Activated naive CD8-positive, alpha-beta T cell treated with anti-CD3 and anti-CD28 coated beads, Interleukin-2, amount 50 U/mL, for 24 hours (primary cell): Measurements from ENCODE around the gene FAM219A.
"Not testable (repeated sequence)": the region's sequence is repeated elsewhere in the genome, so short reads cannot be mapped to it uniquely, and the experiment has no call there.

Experiments used
- ATAC-seq: fragments of 150-1000 bp; cut with Tn5 transposase; one replicate; pipeline ENCODE4 v1.10.0; 2021
- DNase-seq: peaks from one replicate; pipeline ENCODE4 v3.0.0; 2021
- H3K27ac Mint-ChIP-seq: one replicate; pipeline ENCODE4 v1.8.0; 2021; ENCODE audit warnings: mild to moderate bottlenecking, mixed read lengths
- H3K27me3 Mint-ChIP-seq: one replicate; pipeline ENCODE4 v1.8.0; 2021; ENCODE audit warnings: mixed read lengths
- H3K36me3 Mint-ChIP-seq: one replicate; pipeline ENCODE4 v1.8.0; 2021; ENCODE audit warnings: low read depth, mixed read lengths
- H3K4me1 Mint-ChIP-seq: one replicate; pipeline ENCODE4 v1.8.0; 2021; ENCODE audit warnings: mixed read lengths
- H3K4me3 Mint-ChIP-seq: one replicate; pipeline ENCODE4 v1.8.0; 2021; ENCODE audit warnings: mild to moderate bottlenecking, moderate library complexity, mixed read lengths
- H3K9me3 Mint-ChIP-seq: one replicate; pipeline ENCODE4 v1.8.0; 2021; ENCODE audit warnings: mixed read lengths

The FAM219A gene

GRCh38 chr9:34443533-34443932 is 14.8 kb downstream of the FAM219A start:
- Mint-ChIP-seq H3K9me3 (no peaks in the 10 kb centered on the region), H3K4me3 (no peak overlapping the region), H3K27ac (no peak overlapping the region), H3K4me1 (peaks cover 9% of the 10 kb centered on the region), H3K27me3 (no peaks in the 10 kb centered on the region), H3K36me3 (no peaks in the 10 kb centered on the region)
- DNase-seq: no peak
- ATAC-seq: no peak

DNA sequence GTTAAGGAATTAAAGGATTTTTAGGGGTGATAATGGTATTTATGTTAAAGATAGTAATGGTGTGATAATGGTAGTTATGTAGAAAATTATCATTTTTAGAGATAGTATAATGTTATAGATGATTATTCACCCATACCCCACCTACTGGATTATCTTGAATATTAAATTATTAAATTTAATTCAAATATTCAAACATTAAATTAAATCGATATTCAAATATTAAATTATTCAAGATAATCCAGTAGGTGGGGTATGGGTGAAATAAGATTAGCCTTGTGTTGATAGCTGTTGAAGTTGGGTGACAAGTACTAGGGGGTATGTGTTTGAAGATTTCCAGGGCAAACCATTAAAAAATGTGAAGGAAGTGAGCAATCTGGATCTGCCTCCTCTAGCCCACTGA is 15.6 kb downstream of the FAM219A start:
- H3K4me1 Mint-ChIP-seq: peaks cover 9% of the 10 kb centered on the region

DNA sequence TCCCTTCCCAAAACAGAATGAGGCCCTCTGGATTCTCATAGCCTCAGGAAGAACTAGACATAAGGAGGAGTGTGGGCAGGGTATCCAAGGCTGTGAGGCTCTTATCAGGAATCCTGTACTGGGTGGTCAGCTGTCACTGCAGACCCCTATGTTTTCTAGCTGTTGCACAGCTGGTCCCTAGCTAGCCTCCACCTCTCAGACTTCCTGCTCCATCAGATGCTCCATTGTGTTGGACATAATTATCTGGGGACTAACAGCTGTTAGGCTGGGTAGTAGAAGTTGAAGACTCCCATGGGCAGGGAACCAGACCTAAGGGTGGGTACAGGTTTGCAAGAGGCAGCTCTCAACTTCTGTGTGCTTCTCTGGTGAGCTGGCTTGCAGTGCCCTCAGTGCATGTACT is 18.4 kb downstream of the FAM219A start:
- no peaks in the 10 kb centered on the region for H3K36me3 Mint-ChIP-seq
- ATAC-seq: no peak
- no peak for DNase-seq
- H3K9me3 Mint-ChIP-seq: no peaks in the 10 kb centered on the region
- H3K27ac Mint-ChIP-seq: no peak overlapping the region
- H3K27me3 Mint-ChIP-seq: no peaks in the 10 kb centered on the region
- no peak overlapping the region for H3K4me3 Mint-ChIP-seq
- peaks cover 9% of the 10 kb centered on the region for H3K4me1 Mint-ChIP-seq

More for the DNA sequence above, 15.6 kb downstream of the FAM219A start:
- ATAC-seq (no peak), DNase-seq (no peak)
- Mint-ChIP-seq H3K9me3 (no peaks in the 10 kb centered on the region), H3K27ac (no peak overlapping the region), H3K27me3 (no peaks in the 10 kb centered on the region), H3K4me3 (no peak overlapping the region), H3K36me3 (no peaks in the 10 kb centered on the region)

GRCh38 chr9:34438465-34438864 is 19.9 kb downstream of the FAM219A start:
- H3K4me1 Mint-ChIP-seq, H3K9me3 Mint-ChIP-seq, H3K27ac Mint-ChIP-seq, H3K27me3 Mint-ChIP-seq, DNase-seq, H3K4me3 Mint-ChIP-seq, H3K36me3 Mint-ChIP-seq, ATAC-seq: not testable (repeated sequence)

DNA sequence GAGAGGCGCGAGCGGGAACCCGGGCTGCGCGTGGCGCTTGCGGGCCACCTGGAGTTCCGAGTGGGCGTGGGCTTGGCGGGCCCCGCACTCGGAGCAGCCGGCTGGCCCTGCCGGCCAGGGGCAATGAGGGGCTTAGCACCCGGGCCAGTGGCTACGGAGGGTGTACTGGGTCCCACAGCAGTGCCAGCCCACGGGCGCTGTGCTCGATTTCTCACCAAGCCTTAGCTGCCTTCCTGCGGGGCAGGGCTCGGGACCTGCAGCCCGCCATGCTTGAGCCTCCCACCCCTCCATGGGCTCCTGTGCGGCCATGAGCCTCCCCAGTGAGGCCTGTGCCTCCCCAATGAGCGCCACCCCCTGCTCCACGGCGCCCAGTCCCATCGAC is 20.5 kb downstream of the FAM219A start:
- not testable (repeated sequence) for H3K36me3 Mint-ChIP-seq, DNase-seq, H3K9me3 Mint-ChIP-seq, H3K4me3 Mint-ChIP-seq, H3K27me3 Mint-ChIP-seq, H3K4me1 Mint-ChIP-seq, ATAC-seq, H3K27ac Mint-ChIP-seq

DNA sequence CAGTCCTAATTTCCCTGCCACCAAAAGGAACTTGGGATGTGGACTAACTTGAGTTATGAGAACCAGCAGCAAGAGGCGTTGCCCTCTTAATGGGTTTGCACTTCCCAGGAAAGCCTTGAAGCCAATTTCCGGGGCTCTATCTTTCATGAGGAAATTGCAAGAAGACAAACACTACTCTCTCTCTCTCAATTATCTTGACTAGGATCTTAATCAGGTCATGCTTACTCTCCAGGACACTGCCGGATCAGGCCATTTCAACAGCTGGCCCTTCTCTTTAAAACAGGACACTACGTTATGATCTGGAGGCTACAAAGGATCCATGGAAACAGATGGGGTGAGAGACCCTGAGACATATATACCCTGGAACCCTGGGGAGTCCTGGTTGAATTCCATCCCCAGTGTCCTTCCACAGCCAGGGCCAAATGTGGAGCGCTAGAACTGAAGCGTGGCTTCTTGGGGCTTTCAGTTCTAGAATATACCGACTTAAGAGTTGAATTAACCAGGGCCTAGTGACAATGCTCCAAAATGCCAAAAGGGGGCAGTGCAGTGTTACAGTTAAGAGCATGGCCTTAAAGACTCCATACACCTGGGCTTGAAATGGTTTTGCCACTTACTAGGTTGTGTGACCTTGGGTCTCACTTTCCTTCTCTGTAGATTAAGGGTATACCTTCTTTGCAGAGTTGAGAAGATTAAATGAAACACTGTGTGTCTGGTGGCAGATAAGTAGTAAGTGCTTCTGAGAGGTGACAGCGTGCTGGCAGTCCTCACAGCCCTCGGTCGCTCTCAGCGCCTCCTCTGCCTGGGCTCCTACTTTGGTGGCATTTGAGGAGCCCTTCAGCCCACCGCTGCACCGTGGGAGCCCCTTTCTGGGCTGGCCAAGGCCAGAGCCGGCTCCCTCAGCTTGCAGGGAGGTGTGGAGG is 21.1 kb downstream of the FAM219A start:
- Mint-ChIP-seq H3K27me3 (no peaks in the 10 kb centered on the region), H3K27ac (no peak overlapping the region), H3K4me1 (peaks cover 9% of the 10 kb centered on the region), H3K9me3 (no peaks in the 10 kb centered on the region), H3K4me3 (no peak overlapping the region), H3K36me3 (no peaks in the 10 kb centered on the region)
- ATAC-seq: peak; percentile 73
- peak; percentile 52 for DNase-seq

DNA sequence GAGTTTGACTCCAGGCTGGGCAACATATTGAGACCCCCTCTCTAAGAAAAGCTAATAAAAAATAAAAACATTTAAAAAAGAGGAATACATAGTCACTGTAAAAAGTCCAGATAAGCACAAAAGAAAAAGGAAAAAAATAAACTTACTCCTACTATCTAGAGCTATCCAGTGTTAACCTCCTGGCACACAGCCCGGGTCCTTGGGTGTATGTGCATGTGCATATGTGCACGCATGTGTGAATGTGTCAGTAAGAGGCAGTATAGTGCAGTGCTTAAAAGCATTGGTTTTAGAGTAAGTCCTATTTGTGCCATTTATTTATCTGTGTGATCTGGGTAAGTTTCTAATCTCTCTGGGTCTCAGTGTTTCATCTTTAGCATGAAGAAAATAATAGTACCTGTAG is 26.7 kb downstream of the FAM219A start:
- Mint-ChIP-seq H3K27ac (no peak overlapping the region), H3K36me3 (no peaks in the 10 kb centered on the region), H3K27me3 (no peaks in the 10 kb centered on the region), H3K4me1 (no peaks in the 10 kb centered on the region), H3K9me3 (no peaks in the 10 kb centered on the region), H3K4me3 (no peak overlapping the region)
- DNase-seq (no peak), ATAC-seq (no peak)

- no peaks in the 10 kb centered on the region for H3K27me3 Mint-ChIP-seq
- H3K27ac Mint-ChIP-seq: no peak overlapping the region
- H3K36me3 Mint-ChIP-seq: no peaks in the 10 kb centered on the region
- DNase-seq (peak; percentile 18), ATAC-seq (no peak)
- H3K4me1 Mint-ChIP-seq: no peaks in the 10 kb centered on the region
- no peak overlapping the region for H3K4me3 Mint-ChIP-seq
- no peaks in the 10 kb centered on the region for H3K9me3 Mint-ChIP-seq
These were observed 27.4 kb downstream of the FAM219A start for GRCh38 chr9:34430843-34431437.

DNA sequence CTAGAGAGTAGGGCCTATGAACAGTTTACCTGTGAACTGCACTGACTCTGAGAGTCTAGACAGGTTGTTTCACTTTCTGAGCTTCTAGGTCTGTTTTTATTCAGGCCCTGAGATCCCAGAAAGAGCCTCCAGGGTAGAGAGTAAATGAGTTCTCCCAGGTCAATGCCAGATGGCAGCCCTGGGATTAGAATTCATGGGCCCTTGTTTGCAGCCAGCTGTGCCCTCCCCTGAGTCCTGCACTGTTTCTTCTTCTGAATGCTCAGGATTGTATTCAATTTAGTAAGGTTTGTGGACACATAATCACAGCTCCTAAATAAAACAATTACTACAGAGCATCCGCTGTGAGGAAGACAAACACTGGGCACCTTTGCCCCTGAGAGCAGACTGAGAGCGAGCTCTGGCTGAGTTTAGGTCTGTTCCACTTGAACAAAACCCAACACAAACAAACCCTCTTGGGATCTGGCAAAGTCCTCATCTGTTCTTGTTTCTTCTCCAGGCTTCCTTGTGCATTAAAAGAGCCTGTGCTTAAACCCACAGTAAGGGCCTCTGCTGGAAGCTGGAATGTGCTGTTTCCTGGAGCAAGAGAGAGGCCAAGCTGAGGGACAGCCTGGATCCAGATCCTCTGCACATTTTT is 29.9 kb downstream of the FAM219A start:
- ATAC-seq (no peak), DNase-seq (no peak)
- no peaks in the 10 kb centered on the region for H3K27me3 Mint-ChIP-seq
- H3K4me3 Mint-ChIP-seq: no peak overlapping the region
- no peak overlapping the region for H3K27ac Mint-ChIP-seq
- no peaks in the 10 kb centered on the region for H3K36me3 Mint-ChIP-seq
- no peaks in the 10 kb centered on the region for H3K9me3 Mint-ChIP-seq
- H3K4me1 Mint-ChIP-seq: no peaks in the 10 kb centered on the region

- no peaks in the 10 kb centered on the region for H3K9me3 Mint-ChIP-seq
- no peaks in the 10 kb centered on the region for H3K27me3 Mint-ChIP-seq
- no peak overlapping the region for H3K27ac Mint-ChIP-seq
- ATAC-seq (no peak), DNase-seq (no peak)
- H3K4me1 Mint-ChIP-seq: no peaks in the 10 kb centered on the region
- no peaks in the 10 kb centered on the region for H3K36me3 Mint-ChIP-seq
- H3K4me3 Mint-ChIP-seq: no peak overlapping the region
These were observed 31.9 kb downstream of the FAM219A start for GRCh38 chr9:34426347-34427074.

DNA sequence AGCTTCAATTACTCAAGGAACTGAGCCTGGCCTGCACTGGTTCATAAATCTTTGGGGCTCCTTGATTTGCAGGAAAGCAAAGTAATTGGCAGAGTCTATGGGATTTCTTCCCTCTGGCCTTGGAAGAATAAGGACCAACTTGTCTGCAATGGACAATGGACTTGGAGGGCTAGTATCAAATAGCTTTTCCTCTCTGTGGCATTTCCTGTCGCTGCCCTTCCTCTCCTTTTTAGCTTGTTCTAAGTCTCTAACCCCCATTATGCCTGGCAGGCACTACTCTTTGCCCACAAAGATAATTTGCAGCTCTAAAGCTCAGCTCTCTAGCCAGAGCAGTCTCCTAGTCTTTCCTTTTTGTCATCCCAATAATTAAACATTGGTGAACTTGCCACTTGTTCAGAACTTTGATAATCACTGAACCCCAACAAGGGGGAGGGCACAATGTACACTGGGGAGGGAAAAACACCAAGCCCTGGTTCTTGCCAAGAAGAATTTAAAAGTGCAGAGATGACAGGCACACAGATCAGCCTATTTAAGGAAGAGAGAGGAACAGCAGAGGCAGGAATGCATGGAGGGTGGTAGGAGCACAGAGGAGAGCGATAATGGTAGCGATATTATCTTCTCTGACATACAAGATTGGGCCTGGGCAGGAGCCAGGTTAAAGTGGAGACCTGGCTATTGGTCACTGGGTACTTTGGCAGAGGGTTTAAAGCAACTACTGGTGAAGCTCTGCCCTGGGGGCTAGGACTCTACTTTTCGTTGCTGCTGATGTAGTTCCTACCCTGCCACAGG is 38.5 kb downstream of the FAM219A start:
- ATAC-seq (no peak), DNase-seq (no peak)
- Mint-ChIP-seq H3K9me3 (no peaks in the 10 kb centered on the region), H3K36me3 (no peaks in the 10 kb centered on the region), H3K27me3 (no peaks in the 10 kb centered on the region), H3K4me1 (no peaks in the 10 kb centered on the region), H3K27ac (no peak overlapping the region), H3K4me3 (no peak overlapping the region)

DNA sequence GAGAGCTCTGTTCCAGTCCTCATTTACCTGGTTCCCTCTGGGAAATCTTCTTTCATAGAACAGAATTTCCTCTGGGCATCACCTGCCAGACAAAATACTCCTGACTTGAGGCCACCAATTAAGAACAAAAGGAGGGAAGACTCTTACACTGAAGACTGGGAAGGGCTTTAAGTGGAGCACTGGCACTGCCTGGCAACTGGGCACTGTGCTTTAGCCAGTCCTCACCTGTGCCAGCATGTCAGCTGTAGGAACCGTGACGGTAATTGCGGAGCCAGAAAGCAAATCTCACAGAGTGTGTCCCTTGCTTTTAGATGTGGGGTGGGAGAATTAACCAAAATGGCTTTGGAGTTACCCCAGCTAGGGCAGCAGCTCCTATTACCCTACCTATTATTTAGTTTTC is 40.6 kb downstream of the FAM219A start:
- no peak for ATAC-seq
- Mint-ChIP-seq H3K9me3 (no peaks in the 10 kb centered on the region), H3K27ac (no peak overlapping the region), H3K4me3 (no peak overlapping the region), H3K4me1 (no peaks in the 10 kb centered on the region), H3K27me3 (no peaks in the 10 kb centered on the region), H3K36me3 (no peaks in the 10 kb centered on the region)
- DNase-seq: no peak

DNA sequence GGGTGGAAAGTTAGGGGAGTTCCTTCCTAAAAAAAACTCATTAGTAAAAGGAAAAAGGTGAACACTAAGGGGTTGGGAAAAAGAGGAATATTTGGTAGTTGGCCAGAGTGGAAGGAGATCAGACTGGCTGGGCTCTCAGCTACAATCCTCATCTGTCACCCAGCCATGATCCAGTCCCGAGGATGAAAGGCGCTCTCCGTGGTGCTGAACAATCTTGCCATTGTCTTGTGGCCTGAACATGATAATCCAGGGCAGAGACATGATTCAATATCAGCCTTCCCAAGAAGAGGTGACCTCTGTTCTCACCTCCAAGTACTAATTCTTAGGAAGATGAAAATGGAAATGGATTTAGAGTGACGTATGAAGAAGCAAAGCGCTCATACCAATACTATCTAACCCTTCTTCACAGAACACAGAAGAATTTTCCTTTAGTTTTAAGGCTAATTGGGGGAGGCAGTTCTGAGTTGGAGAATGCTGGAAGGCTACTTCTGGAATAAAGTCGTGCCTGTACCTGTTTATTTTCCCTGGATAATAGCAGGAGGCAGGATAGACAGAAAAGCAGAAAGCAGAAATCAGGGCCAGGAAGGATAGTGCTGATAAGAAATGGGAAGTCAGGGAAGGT is 45.0 kb downstream of the FAM219A start:
- H3K4me1 Mint-ChIP-seq: no peaks in the 10 kb centered on the region
- ATAC-seq (no peak), DNase-seq (peak; percentile 54)
- H3K27me3 Mint-ChIP-seq: no peaks in the 10 kb centered on the region
- no peak overlapping the region for H3K4me3 Mint-ChIP-seq
- no peaks in the 10 kb centered on the region for H3K36me3 Mint-ChIP-seq
- H3K9me3 Mint-ChIP-seq: no peaks in the 10 kb centered on the region
- no peak overlapping the region for H3K27ac Mint-ChIP-seq

DNA sequence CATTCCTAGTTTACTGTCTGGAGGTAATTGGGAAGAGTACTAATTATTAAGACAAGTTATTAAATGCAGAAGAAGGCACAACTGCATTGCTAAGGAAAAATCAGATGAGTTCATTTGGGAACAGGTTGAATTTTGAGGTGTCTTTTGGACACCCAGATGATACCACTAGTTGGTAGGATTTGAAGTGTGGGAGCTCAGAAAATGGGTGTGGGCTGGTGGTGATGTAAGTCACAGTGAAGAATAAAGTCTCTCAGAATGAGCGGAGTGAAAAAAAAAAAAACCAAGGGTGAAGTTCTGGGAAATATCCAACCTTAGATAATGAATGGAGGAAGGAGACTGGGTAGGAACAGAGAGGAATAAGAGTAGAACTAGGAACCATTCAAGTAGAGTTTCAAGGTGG is 46.0 kb downstream of the FAM219A start:
- no peaks in the 10 kb centered on the region for H3K27me3 Mint-ChIP-seq
- H3K27ac Mint-ChIP-seq: no peak overlapping the region
- H3K9me3 Mint-ChIP-seq: no peaks in the 10 kb centered on the region
- no peaks in the 10 kb centered on the region for H3K36me3 Mint-ChIP-seq
- H3K4me3 Mint-ChIP-seq: no peak overlapping the region
- no peak for DNase-seq
- no peaks in the 10 kb centered on the region for H3K4me1 Mint-ChIP-seq
- ATAC-seq: no peak
